Measurements from ENCODE around the gene RAB22A.

The RAB22A gene

GRCh38 chr20:58305061-58305460, 4.5 kb upstream of the RAB22A start:
- DNase-seq: no peak

DNA sequence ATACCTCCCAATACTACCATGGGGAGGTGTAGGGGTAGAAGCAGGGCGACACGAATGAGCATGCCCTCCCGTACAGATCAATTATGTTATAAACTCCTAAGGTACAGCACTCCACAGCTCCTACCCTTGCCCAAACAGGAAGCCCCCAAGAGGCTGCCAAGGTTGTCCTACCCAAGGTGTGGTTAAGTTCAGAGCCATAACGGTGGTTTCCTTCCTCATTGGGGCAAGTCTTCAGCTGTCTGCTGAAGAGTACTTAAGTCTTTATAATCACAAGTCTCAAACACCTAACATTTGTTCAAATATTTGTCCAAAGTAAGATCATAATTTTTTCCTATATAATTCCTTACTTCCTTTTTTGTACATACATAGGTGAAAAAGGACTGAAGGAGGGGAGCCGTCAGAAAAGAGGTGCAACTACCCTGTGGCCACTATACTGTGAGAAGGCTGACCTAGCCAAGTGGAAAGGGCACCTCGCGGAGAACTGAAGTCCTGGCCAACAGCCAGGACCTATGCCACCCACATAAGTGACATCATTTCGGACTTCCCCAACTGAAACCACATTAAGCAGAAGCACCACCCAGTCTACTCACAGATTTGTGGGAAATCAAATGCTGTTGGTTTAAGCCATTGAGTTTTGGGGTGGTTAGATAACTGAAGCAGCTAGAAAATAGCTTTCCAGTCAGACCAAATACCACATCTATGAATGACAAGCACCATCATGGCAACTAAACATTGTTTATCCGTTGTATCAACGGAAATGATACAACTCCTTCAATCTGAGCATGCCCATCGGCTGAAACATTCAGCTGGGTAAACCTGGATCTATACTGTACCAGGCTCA, 2.9 kb upstream of the RAB22A start:
- no peak for DNase-seq

GRCh38 chr20:58307270-58307669, 2.2 kb upstream of the RAB22A start:
- DNase-seq: no peak

DNA sequence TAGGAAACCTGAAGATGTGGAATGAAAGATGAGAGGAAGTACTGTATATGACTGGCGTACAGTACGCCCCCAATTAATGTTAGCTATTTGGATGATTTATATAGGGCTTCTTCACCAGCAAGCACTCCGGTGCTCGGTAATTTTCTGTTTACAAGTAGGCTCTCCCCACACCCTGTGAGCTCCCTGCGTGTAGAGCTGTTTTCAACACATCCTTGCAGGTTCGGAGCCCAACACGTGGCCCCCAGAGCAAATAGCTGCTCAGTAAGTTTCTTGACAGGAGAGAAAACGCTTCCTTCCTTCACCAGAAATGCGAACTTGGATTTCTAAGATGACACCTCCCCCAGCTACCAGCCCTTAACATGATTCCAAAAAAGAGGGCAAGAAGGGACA, 1.2 kb upstream of the RAB22A start:
- no peak for DNase-seq

GRCh38 chr20:58308680-58309527, 611 bp upstream of the RAB22A start:
- no peak for DNase-seq

DNA sequence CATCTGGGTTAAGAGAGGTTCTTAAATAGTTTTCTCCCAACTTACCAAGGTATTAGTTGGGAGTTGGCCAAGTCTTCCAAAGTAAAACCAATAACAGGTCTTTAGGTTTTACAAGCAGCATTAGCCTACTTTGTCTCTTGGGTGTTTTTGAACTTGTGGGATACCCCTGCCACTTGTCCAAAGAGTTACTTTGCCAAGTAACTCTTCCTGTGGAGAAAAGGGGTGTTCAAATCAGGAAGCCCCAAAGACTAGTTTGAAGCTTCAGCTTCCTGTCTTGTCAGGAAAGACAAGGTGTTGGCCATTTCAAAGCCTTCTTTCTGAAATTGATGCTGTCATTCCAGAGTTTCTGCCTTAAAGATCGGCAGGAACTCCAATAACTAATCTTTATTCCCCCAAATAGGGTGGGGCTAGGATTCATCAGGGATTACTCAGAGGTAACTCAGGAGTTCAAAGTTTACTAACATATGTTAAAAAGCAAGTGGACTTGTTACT, 822 bp downstream of the RAB22A start:
- no peak for DNase-seq

GRCh38 chr20:58312836-58313235, 3.3 kb downstream of the RAB22A start:
- no peak for DNase-seq

- no peak for DNase-seq
Observed at GRCh38 chr20:58313396-58313795, 3.9 kb downstream of the RAB22A start.

GRCh38 chr20:58321205-58321604, 11.7 kb downstream of the RAB22A start:
- DNase-seq: no peak

DNA sequence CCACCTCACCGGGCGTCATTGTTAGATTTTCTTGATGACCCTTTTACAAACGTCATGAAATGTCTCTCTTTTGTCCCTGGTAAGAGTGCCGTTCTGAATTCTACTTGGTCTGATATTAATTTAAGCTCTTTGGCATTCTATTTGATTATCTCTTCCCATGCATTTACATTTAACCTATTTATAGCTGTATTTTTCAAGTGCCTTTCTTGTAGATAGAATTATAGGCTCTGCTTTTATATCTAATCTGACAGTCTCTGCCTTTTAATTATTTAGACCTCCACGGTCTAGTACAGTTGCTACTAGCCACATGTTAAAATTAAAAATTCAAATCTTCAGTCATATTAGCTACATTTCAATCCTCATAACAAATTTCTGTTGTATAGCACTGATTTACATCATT, 12.6 kb downstream of the RAB22A start:
- DNase-seq: no peak

- no peak for DNase-seq
Observed at GRCh38 chr20:58325912-58326311, 16.4 kb downstream of the RAB22A start.

DNA sequence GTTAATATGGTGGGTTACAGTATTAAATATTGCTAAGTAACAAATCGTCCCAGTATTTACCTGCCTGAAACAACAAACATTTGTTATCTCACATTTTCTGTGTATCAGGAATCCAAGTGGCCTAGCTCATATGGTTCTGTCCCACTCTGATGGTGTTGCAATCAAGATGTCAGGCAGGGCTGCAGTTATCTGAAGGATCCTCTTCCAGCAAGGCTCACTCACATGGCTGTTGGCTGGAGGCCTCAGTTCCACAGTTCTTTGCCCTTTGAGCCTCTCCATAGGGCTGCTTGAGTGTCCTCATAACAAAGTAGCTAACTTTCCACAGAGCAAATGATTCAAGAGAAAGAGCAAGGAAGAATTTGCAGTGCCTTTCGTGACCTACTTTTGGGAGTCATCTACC, 17.7 kb downstream of the RAB22A start:
- DNase-seq: no peak

- DNase-seq: no peak
Observed at GRCh38 chr20:58328836-58329235, 19.3 kb downstream of the RAB22A start.

- no peak for DNase-seq
Observed at GRCh38 chr20:58329711-58330110, 20.2 kb downstream of the RAB22A start.

DNA sequence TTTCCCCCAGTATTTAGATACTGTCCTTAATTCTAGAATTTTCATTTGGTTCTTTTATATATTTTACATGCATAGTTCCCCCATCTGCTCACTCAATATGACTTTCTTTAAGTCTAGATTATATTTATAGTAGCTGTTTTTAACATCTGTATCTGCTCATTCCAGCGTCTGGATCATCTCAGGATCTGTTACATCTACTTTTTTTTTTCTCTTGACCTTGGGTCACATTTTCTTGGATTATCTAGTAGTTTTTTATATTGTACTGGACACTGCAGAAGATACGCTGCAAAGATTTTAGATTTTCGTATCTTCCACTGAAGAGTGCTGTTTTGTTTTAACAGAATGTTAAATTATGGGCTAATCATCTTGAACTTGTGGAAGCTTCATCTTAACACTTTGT, 20.7 kb downstream of the RAB22A start:
- DNase-seq: no peak

- no peak for DNase-seq
Observed at GRCh38 chr20:58330687-58331086, 21.2 kb downstream of the RAB22A start.

DNA sequence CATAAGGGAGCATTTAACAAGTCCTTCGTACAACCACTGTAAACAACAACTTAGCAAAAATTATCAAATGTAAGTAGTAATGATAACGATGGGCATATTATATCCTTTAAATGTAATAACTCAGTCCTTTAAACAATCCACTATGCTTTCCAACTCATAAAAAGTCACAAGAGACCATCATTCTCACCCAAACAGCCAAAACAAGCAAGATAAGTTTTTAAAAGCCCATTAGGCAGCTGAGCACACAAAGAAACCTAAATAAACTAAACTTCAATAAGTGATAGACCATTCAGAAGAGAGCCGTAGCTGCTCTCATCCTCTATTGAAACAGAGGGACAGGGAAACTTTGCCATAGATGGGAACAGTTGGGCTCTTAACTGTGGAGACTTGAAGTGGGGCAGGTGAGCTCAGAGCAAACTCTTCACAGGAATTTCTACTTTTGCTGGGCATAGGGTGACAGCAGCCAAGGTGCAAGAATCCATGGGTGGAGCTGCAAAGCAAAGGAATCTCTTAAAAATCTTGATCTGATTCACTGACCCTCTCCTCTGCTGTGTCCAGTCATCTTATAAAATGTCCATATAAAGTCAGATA, 22.5 kb downstream of the RAB22A start:
- DNase-seq: no peak

- no peak for DNase-seq
Observed at GRCh38 chr20:58339741-58340140, 30.2 kb downstream of the RAB22A start.

DNA sequence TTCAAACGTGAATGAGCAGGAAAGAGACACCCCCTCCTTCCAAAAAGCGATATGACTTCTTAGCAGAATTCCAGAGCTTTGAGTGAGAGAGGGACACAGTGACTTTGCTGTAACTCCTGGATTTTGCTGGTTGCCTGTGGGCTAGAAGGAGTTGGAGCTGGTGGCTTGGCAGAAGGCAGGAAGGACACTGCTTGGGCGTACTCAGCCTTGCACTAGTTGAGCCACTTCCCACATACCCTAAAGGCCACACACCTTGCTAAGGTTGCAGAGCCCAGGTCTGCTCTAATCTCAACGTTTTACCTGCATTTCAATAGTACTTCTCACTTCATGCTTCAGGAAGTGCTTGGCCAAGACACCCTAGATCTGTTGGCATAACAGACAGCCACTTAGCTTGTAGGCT, 30.6 kb downstream of the RAB22A start:
- no peak for DNase-seq

DNA sequence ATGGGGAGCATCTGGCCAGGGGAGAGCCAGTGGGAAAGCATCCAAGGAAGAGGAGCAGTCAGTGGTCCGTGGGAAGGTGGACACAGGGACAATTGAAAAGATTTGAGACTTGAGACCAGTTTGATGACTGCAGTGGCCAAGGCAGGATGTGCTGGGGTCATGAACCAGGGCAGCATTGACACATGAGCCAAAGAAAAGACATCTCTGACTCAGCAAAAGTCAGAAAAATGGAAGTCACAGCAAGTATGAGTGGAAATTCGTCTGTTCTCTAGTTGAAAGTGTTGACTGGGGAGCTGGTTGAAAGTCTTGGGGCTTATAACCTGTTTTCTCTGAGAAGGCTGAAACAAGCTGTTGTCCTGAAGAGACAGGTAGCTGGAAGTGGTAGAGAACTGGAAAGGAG, 31.3 kb downstream of the RAB22A start:
- no peak for DNase-seq

GRCh38 chr20:58342104-58342945, 32.8 kb downstream of the RAB22A start:
- DNase-seq: no peak

DNA sequence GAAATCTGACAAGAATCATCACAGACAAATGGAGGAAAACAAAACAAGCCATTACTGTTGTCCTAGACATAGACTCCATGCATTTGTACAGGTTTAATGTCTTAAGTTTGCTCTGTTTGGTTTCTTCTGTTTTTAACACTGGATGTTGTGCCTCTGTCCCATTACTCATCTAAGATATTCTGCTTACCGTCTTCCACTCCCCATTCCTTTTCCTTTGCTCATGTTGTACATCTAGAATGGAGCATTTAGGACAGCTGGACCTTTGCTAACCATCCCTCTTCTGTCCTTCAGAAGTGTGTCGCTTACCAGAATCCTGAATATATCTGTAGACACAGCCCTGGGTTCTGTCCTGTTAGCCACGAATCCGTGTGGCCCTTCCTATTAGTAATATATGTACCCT, 35.2 kb downstream of the RAB22A start:
- DNase-seq: no peak

- no peak for DNase-seq
Observed at GRCh38 chr20:58349570-58349969, 40.1 kb downstream of the RAB22A start.

Data from NCI-H1417 treated with DMSO at 0.1 percent for 48 hours (cell line).